Right renal cortex interstitium (tissue), 3 donors: ENCODE results near the gene SCN1B. TPM values are rescaled to one million over a fixed set of nuclear protein-coding genes. Genes with fewer than 3 reads are reported as not detected.

Source experiments
- DNase-seq, 3 donors: peaks; one replicate each; pipeline ENCODE4 v3.0.0-alpha.2; 2013; ENCODE audit warnings: low read depth in 3 of 3, low spot score in 2 of 3
- polyA plus RNA-seq, 3 donors: library from polyadenylated mRNA; unstranded; fragments of 120-200 nt; gene quantifications; one replicate each; pipeline ENCODE4 v1.2.1, GENCODE V29; 2013; ENCODE audit not compliant: insufficient read length in 3 of 3

The SCN1B gene
- polyA plus RNA-seq, 3 donors = 0.55 to 0.92 (median 0.64) TPM

DNA sequence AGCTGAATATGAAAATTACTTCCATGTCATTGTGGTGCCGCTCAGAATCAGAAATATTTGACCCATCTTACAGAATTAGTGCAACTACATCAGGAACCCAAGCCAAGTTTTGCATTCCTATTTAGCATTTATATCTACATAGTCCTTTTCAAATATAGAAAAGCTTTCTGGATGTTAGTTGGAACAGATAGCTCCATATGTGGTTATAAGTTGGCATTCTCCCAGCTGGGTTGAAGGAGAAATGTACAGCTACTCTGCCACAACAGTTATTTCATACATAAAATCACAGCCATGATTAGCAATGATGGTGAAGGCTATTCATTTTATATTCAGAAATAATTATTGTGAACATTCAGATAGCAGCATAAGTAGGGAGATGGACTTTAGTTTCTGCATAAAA, 39.4 kb downstream of the SCN1B start:
- no peak for DNase-seq

DNA sequence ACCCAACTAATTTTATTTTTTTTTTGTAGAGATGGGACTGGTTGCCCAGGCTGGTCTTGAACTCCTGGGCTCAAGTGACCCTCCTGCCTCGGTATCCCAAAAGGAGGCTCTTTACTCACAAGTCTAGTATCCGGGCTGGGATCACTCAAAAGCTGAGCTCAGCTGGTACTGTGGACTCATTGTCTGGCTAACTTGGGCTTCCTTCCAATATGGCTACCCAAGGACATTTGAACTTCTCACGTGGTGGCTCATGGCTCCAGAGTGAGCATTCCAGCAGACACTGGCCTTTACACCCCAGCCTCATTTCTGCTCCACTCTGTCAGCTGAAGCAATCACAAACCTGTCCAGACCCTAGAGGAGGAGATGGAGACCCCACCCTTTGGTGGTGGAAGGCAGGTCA, 40.2 kb downstream of the SCN1B start:
- no peak for DNase-seq

DNA sequence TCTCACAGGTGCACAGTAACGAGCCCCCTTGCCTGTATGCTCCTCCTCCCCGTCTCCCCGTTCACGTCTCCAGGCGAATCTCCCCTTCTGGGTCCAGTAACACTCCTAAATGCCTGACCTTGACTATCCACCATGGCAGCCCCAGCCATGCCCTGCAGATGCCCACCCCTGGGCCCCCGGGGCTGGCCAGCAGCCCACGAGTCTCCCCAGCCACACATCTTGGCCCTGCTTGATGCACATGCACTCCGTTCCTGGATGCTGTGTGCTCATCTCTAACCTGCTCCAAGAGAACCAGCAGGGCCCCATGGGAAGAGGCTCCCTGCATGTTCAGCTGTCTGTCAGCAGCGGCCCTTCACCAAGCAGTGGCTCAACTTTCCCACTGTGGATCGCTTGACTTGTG, 43.2 kb downstream of the SCN1B start:
- DNase-seq = no peak

DNA sequence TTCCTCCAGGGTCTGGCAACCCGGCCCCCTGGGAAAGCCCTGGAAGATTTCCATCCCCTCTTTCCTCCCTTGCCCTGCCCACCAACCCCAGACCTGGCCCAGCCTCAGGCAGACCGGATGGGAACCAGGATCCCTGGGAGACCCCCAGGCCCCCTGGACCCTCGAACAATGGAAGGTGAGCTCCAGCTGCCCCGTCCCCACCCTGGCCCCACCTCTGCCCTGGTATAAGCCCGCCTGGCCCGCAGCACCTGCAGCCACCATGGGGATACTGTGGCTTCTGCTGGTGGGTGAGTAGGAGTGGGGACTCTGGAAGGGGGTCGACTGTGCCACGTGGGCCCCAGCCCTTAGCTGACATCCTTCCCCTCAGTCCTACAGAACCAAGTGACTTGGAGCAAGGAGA, 43.7 kb downstream of the SCN1B start:
- no peak for DNase-seq

DNA sequence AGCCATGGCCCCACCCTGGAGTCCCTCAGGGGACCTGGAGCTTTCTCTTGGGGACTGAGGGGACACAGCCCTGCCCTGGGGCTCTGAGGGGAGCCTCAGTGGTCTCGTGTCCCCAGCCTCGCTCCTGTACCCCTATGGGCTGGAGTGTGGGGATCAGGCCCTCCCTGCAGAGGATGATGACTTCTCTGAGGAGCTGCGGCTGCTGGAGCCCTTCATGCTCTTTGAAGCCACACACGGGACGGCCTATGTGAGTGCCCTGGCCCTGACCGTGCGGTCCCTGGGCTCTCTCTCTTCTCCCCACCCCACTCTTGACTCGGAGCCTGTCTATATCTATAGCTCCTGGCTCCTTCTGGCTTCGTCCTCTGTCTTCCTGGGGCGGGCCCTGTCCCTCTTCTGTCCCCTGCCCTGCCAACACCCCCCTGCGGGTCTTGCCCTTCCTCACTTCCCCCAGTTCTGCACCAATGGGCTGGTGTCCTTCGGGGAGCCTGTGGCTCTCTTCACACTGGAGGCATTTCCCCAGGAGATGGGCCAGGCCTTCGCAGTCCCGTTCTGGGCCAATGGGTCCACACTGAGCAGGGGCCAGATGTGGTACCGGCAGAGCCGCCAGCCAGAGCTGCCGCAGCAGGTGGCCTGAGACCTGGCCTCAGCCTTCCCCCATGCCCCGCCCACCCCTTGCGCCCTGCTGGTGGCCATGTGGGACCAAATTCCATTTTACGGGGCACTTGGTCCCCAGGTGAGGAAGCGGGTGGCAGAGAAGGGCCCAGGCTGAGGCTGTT, 44.3 kb downstream of the SCN1B start:
- DNase-seq = no peak

DNA sequence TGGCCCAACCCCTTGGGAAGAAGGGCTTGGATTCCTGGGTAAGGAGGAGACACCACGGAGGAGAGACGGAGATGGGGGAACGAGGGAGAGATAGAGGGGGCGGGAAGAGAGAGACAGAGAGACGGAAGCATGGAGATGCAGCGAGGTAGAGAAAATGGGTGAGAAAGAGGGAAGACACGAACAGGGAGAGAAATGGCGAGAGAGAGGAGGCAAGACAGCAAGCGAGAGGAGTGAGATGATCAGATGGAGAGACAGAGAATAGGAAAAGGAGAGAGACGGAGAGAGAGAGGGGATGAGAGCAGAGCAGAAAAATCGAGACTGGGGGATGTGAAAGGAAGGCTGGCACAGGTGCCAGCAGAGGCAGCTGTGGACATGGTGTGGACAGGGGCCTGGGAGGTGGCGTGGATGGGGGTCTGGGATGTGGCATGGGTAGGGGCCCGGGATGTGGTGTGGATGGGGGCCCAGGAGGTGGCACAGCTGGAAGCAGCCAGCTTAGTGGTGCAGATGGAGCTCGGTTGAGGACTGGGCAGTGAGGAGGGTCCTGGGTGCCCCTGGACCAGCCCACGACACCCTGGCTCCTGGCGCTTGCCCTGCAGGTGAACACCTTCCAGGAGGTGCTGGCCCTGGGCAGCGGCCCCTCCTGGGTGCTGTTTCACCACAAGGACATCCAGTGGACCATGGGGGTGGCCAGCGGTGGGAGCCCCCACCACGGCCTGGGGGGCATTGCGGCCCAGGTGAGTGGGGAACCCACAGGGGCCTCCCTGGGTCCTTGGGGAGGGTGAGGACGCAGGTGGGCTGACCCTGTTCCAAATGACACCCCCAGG, 45.1 kb downstream of the SCN1B start:
- DNase-seq = no peak

DNA sequence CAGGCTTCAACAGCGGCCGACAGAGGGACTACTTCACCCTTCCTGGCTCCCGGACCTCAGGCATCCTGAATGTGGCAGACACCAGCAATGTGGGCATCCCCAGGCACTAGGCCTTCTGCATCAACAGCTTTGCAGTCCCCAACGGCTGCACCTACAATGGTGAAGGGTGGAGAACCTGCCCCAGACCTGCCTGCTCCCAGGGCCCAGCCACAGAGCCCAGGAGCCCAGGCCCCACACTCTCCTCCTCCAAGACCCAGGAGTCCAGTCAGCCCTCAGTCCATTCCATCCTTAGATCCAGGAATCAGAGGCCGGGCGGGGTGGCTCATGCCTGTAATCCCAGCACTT, 45.7 kb downstream of the SCN1B start:
- DNase-seq = no peak

DNA sequence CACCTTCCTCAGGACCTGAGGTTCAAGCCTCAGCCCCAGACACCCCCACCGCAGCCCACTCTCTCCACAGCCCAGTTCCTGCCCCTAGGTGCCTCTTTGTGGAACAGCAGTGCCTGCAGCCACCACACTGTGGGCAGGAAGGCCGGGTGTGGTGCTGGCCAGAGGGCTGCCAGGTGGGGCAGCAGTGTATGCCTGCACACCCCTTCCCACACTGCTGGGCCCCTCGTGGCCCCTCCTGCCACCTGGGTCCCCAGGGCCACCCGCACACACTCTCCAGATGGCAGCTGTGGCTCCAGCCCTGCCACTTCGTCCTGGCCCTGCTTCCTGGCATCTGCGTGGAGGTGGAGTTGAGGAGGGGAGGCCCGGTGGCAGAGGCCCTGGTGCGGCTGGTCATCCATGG, 46.4 kb downstream of the SCN1B start:
- DNase-seq = no peak

DNA sequence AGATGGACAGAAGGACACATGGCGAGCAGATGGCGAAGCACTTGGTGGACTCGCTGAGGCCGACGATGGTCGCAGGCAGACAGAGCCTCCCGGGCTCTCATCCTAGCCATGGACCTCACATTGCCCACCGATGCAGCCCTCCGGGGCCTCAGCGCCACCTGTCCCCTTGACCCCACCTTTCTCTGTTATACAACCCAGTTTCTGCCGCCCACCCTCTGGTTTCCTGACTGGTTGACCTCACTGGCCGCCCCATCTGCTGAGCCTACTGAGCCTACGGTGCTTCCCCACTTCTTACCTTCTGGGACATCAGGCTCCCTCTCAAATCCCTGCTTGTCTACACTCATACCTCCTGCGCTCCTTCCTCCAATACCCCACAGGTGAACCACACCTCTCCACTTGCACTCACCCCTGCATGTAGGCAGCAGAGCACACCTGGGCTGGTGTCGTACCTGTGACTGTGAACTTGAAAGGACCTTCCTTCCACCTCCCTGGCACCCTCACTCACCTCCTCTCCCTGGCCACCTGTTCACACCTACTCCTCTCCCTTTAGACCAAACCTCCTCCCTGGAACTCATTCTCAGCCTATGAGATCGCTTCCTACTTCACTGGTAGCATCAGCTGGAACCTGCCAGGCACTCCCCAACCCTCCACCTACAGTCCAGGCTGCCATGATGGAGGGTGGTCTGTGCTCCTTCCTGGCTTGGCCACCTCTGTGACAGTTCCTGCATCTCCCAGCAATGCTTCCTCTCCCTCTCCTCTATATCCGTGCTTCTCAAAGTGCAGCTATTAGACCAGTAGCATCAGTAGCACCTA, 47.3 kb downstream of the SCN1B start:
- DNase-seq = no peak

DNA sequence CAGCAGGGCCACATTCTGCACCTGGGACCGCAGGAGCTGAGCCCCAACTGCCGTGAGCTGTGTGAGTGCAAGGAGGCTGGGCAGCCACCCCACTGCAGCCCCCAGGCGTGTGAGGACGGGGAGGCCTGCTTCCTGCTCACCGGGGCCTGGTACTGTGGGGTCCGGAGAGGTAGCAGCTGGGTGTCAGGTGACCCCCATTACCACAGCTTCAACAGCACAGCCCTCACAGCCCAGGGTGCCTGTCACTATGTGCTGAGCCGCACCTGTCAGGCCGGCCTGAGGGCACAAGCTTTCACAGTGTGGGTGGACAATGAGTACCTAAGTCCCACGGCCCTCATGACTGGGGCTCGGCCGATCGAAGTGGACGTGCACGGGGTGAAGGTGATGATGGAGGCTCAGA, 49.6 kb downstream of the SCN1B start:
- no peak for DNase-seq

DNA sequence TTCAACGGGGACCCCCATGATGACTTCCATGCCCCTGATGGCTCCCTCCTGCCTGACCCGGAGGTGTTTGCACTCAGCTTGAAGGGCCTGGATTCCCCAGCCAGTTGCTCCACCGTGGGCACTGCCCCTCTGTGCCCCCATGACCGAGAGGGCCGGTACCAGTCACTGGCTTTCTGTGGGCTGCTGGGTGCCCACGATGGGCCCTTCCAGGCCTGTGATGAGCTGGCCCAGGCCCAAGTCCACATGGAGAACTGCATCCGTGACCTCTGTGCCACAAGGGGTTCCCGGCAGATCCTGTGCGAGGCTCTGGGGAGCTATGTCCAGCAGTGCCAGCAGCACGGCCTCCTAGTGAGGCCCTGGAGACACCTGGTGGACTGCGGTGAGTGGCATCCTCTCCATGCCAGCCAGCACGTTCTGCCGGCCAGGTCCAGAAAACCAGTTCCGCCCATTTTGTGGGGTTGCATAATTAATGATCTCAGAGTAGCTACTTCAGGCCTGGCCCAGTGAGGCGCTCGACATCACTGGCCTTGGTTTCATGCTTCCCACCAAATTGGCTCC, 50.4 kb downstream of the SCN1B start:
- no peak for DNase-seq

DNA sequence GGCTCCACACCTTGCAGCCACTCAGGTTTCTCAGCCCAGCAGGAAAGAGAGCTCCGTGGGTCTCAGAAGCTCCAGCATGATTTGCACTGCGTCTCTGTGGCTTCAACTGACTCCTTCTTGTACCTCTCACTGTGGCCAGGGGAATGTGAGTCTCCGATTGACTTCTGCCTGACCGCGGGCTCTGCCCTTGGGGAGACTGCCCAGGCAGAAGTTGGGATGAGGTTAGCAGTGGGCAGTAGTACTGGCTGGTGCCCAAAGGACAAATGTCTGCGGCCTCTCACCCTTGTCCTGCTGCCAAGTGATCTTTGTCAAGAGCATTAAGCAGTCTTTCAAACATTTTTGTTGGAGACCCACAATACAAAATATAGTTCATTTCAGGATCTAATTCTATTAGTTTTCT, 50.9 kb downstream of the SCN1B start:
- DNase-seq = no peak

DNA sequence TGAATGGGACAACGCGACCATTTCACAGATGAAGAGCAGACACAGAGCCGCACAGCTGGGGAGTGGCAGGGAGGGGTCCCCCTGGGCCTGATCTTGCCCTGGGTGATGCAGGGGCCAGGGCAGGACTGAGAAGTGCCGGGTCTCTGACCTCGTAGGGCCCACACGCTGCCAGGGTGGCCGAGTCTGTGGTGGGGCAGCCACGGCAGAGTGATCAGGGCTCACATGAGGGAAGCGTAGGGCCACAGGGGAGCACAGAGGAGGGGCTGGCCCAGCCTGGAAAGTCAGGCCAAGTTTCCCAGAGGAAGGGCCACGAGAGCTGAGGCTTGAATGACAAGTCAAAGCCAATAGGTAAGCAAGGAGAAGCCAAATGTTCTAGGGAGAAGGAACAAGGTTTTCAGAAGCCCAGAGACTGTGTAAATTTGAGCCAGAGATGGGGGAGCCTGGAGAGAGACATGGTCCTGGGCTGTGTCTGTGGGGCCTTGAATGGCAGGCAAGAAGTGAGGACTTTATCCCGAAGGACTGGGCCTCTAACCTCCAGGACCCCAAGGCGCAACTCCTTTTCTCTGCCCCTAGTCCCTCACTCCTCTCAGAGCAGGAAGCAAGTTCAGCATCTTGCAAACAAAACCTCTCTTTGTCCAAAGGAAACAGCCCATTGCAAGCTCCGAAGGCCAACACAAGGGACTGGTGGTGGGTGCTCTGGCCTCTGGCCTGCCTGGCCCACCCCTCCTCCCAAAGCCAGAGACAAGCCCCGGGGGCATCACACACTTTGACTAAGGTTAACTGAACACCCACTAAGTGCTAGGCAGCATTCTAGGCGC, 53.6 kb downstream of the SCN1B start:
- no peak for DNase-seq

DNA sequence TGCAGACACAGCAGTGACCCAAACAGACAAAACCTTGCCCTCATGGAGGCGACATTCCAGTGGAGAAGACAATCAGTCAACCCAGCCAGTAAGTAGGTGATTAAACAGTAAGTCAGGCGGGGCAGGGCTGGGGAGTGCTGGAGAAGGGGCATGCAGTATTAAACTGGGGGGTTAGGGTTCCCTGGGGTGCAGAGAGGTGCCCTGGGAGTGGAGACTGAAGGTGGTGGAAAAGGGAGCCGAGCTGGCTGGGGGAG, 54.2 kb downstream of the SCN1B start:
- no peak for DNase-seq

DNA sequence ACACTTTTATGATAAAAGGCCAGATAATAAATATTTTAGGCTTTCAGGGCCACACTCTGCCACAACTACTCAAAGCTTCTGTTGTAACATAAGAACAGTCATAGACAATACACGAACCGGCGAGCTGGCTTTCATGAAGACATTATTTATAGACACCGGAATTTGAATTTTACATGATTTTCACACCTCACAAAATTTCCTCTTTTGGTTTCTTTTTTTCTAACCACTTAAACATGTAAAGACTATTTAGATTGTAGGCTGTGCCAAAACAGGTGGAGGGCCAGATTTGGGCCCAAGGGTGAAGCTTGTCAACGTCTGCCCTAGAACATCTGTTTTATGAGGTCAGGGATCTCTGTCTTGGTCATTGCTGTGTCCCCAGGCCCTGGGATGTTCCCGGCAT, 55.7 kb downstream of the SCN1B start:
- DNase-seq = no peak

DNA sequence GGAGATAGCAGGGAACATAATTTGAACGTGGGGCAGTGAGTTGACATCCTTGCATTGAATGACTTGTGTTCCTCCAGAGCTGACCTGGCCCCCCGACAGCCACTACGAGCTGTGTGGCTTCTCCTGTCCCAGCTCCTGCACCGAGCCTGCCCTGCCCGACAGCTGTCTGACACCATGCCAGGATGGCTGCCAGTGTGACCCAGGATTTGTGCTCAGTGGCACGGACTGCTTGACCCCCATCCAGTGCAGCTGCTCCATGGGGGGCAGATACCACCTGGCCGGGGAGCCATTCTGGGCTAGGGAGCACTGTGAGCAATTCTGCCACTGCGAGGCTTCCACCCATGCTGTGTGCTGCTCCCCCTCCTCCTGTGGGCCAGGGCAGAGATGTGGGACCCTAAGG, 56.2 kb downstream of the SCN1B start:
- DNase-seq = no peak

DNA sequence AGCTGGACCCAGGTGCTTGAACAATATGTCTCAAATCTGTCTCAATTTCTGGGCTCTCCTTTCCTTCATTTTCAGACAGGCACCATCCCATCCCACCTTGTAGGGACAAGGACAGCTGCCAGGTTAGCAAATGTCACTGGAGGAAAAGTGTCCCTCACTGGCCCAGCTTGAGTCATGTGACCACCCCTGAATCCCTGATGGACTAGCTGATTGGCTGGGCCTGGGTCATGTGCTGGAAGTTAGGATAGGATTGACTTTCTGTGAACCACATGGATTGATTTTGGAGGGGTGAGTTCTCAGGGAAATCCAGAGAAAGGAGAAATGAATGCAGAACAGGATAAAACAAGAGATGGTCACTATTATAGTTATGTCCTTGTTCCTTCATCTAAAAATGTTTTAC, 57.1 kb downstream of the SCN1B start:
- DNase-seq = no peak

DNA sequence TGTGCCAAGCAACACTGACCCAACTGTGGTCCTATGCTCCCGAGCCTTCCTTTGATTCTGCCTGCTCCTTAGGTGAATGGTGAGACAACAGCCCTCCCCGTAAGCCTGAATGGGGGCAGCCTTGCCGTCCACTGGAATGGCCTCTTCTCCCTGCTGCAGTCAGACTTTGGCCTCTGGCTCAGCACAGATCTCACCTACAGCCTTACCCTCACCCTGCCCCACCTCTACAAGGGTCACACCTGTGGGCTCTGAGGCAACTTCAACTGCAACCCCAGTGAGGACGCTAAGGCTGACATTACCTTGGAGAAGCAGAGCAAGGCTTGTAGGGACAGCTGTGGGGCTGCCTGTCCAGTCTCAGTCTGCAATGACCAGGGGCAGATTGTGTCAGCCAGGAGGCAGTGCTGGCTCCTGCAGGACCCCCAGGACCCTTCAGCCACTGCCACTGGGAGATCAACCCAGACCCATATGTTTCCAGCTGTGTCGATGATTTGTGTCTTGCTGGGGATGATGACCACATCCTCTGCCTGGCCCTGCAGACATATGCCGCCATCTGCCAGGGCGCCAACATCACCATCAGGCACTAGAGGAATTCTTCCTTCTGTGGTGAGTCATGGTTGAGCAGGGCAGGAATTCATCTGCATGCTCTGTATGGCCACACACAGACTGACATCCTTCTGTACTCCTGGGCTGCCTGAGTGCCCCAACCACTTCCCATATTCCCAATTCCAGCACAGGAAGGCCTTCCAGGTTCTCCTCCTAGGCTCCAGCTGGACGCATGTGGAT, 58.1 kb downstream of the SCN1B start:
- DNase-seq = no peak

DNA sequence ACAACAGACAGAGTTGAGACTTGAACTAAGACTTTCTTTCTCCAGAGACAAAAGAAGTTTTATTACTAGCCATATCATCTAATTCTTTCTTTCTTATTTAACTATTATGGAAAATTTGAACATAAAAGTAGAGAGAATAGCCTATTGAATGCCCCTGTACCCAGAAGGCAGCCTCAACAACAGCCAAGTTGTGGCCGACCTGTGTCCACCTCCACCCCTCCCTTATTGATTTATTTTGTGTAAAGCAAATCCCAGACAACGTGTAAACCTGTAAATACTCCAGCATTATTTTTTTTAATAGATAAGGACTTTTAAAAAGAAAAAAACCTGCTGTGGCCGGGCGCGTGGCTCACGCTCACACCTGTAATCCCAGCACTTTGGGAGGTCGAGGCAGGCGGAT, 59.3 kb downstream of the SCN1B start:
- DNase-seq = no peak
